ENCODE measurements around the gene FZD10. TPM values are rescaled to one million over a fixed set of nuclear protein-coding genes. Genes with fewer than 3 reads are reported as not detected.

Gene FZD10
- total and polyA plus RNA-seq, 2 experiments from 2014 or later = 0.11 to 0.45 TPM

DNA sequence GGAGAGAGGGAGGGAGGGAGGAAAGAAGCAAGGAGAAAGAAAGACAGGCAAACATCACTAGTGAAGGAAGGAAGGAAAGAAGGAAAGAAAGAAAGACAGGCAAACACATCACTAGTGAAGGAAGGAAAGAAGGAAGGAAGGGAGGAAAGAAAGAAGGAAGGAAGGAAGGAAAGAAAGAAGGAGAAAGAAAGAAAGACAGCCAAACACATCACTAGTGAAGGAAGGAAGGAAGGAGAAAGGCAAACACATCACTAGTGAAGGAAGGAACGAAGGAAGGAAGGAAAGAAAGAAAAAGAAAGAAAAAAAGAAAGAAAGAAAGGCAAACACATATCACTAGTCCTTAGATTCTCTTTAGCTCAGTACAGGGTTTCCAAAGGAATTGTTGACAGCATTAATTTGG is 5.3 kb downstream of the FZD10 start (continued):
- no peak for TF ChIP-seq ZNF331 (CRISPR knock-in tag; IDR thresholded peaks at IDR 0.05; ENCODE audit: low read depth)
- TF ChIP-seq ZNF114 (CRISPR knock-in tag; IDR thresholded peaks at IDR 0.05) = no peak
- no peak for TF ChIP-seq ZNF462 (CRISPR knock-in tag; IDR thresholded peaks at IDR 0.05)
- TF ChIP-seq POLR2AphosphoS5 (IDR thresholded peaks at IDR 0.05; ENCODE audit: low read depth) = no peak
- TF ChIP-seq JUNB (IDR thresholded peaks at IDR 0.05; ENCODE audit: unreplicated experiment) = no peak
- TF ChIP-seq, protein P1, sequence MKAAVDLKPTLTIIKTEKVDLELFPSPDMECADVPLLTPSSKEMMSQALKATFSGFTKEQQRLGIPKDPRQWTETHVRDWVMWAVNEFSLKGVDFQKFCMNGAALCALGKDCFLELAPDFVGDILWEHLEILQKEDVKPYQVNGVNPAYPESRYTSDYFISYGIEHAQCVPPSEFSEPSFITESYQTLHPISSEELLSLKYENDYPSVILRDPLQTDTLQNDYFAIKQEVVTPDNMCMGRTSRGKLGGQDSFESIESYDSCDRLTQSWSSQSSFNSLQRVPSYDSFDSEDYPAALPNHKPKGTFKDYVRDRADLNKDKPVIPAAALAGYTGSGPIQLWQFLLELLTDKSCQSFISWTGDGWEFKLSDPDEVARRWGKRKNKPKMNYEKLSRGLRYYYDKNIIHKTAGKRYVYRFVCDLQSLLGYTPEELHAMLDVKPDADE (IDR thresholded peaks at IDR 0.05) = no peak

DNA sequence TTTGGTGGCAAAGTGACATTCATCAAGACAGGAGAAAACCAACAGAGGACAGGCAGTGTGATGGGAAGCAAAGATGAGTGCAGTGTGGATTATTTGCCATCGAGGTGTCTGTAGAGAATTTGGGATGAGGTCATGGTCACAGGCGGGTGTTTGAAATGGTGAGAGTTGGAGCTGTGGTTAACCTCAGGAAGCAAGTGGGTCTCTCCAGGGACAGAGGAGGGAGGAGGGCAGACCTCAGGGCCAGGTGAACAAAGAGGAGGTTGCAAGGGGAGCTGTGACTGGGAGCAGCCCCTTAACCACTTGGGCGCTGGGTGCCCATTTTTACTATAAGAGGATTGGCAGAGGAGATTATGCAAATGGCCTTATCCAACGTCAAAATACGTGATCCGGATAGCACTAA is 7.0 kb downstream of the FZD10 start:
- DNase-seq (ENCODE audit: low spot score) (no peak), ATAC-seq (no peak)
- H3K4me3 ChIP-seq = no peak overlapping the region
- no peaks in the 10 kb centered on the region for H3K9me2 ChIP-seq (ENCODE audit: insufficient read depth)
- Mint-ChIP-seq H3K27ac (no peak overlapping the region), H3K27me3 (ENCODE audit: insufficient read depth, low read depth, poor library complexity) (peaks cover 5% of the 10 kb centered on the region), H3K4me3 (no peak overlapping the region), H3K9me3 (peaks cover 97% of the 10 kb centered on the region), H3K4me1 (no peaks in the 10 kb centered on the region), H3K36me3 (ENCODE audit: low read depth) (peaks cover 67% of the 10 kb centered on the region)
- H3F3A ChIP-seq (replicated peaks; ENCODE audit: low read depth) = 0 out of 2 replicates have a peak, but pooled peaks cover 4% of the 10 kb centered on the region
- H3K4me1 ChIP-seq (ENCODE audit: insufficient read depth) = peaks cover 10% of the 10 kb centered on the region
- no peak overlapping the region for H2AFZ ChIP-seq
- no peak overlapping the region for H3K27ac ChIP-seq (ENCODE audit: low read depth)
- H3K4me2 ChIP-seq = no peak overlapping the region
- H4K20me1 ChIP-seq (replicated peaks; ENCODE audit: insufficient read depth) = no peaks in the 10 kb centered on the region; the same call in 1 of the 2 replicates
- H3K27me3 ChIP-seq (ENCODE audit: insufficient read depth) = peaks cover 94% of the 10 kb centered on the region
- no peaks in the 10 kb centered on the region for H3K79me2 ChIP-seq (replicated peaks; ENCODE audit: insufficient read depth)
- H3K36me3 ChIP-seq (ENCODE audit: insufficient read depth) = 0 out of 2 replicates have a peak, but pooled peaks cover 3% of the 10 kb centered on the region
- TF ChIP-seq EZH2phosphoT487 (IDR thresholded peaks at IDR 0.05; ENCODE audit: unreplicated experiment) (no peak), ZNF331 (CRISPR knock-in tag; IDR thresholded peaks at IDR 0.05; ENCODE audit: low read depth) (no peak), STAT1 (IDR thresholded peaks at IDR 0.05; ENCODE audit: unreplicated experiment) (no peak), JUNB (IDR thresholded peaks at IDR 0.05; ENCODE audit: unreplicated experiment) (no peak), EZH2 (IDR thresholded peaks at IDR 0.05; ENCODE audit: low read depth, unreplicated experiment) (no peak), POLR2AphosphoS5 (IDR thresholded peaks at IDR 0.05; ENCODE audit: low read depth) (no peak), CREB1 (CRISPR knock-in tag; IDR thresholded peaks at IDR 0.05; ENCODE audit: low read depth) (no peak)

All from GM23338 (cell line).